Kidney (tissue), 14 donors: Measurements from ENCODE around the gene COIL. TPM values are rescaled to one million over a fixed set of nuclear protein-coding genes. Genes with fewer than 3 reads are reported as not detected.

Source experiments
- DNase-seq, 5 donors: peaks; one replicate each; pipeline ENCODE4 v3.0.0-alpha.2; 2013 to 2020
- FAIRE-seq: peaks from 2 replicates; lab custom pipeline; 2012; peaks lifted over from hg19 to GRCh38; lab: Jason Lieb, UNC
- H3K27ac ChIP-seq, 2 donors: one replicate each; pipeline ENCODE4 v1.7.0; 2013; ENCODE audit warnings: low read depth in 2 of 2, low read length in 2 of 2, inconsistent platforms in 1 of 2
- H3K27me3 ChIP-seq: one replicate; pipeline ENCODE4 v1.7.1; 2013; ENCODE audit warnings: low read length, inconsistent platforms; ENCODE audit not compliant: control insufficient read depth, insufficient read depth
- H3K36me3 ChIP-seq, 3 donors: one replicate each; pipeline versions ENCODE4 v1.7.0 to v1.7.1; 2013; ENCODE audit warnings: low read length in 3 of 3, control low read depth in 1 of 3, inconsistent platforms in 1 of 3; ENCODE audit not compliant: insufficient read depth in 3 of 3, control insufficient read depth in 2 of 3
- H3K4me1 ChIP-seq, 3 donors: one replicate each; pipeline versions ENCODE4 v1.7.0 to v1.7.1; 2013; ENCODE audit warnings: low read length in 3 of 3, inconsistent platforms in 1 of 3, low read depth in 1 of 3; ENCODE audit not compliant: control insufficient read depth in 2 of 3, insufficient read depth in 2 of 3
- H3K4me3 ChIP-seq, 3 donors: one replicate each; pipeline versions ENCODE4 v1.7.0 to v1.8.1; 2013; ENCODE audit warnings: low read length in 3 of 3, control low read depth in 1 of 3, inconsistent platforms in 1 of 3
- H3K9ac ChIP-seq, 3 donors: one replicate each; pipeline versions ENCODE4 v1.7.0 to v1.7.1; 2013; ENCODE audit warnings: low read length in 3 of 3, control low read depth in 1 of 3, inconsistent platforms in 1 of 3
- H3K9me3 ChIP-seq, 3 donors: one replicate each; pipeline versions ENCODE4 v1.7.0 to v1.7.1; 2013; ENCODE audit warnings: low read length in 3 of 3, control low read depth in 1 of 3, inconsistent platforms in 1 of 3; ENCODE audit not compliant: control insufficient read depth in 2 of 3, insufficient read depth in 1 of 3
- CTCF ChIP-seq: IDR thresholded peaks from 3 replicates; pipeline ENCODE4 v1.5.1; 2012; ENCODE audit warnings: mild to moderate bottlenecking, moderate library complexity, borderline replicate concordance; ENCODE audit not compliant: insufficient read depth; ENCODE audit errors: extremely low read depth
- intact Hi-C: fragments of 100-400 bp; cut with DNase I; formaldehyde crosslinking; loops from one replicate; pipeline ENCODE4 v1.11.1; 2022
- polyA plus RNA-seq: library from polyadenylated mRNA; stranded (reverse); fragments of 350-450 nt; fragmentation: Illumina TruSeq; extraction: RNeasy Lipid Tissue Mini Kit (QIAGEN cat#74804); gene quantifications from one replicate; pipeline ENCODE4 v1.2.3, GENCODE V29; 2014; ENCODE audit warnings: low read depth, low replicate concordance; ENCODE audit not compliant: insufficient read depth
- total RNA-seq: library from RNA; stranded (reverse); fragmentation: NEBNext Ultra II Directional; extraction: Animal tissue kit (Norgen Biotek cat#: 25700); gene quantifications from one replicate; pipeline ENCODE4 v1.2.1, GENCODE V29; 2021
- donor health status: control.
- donor health status: control.
- donor health status: control.
- donor health status: control.
- donor health status: control.
- donor health status: DM: yes; HTN: yes; CAD: no.
- donor health status: Normal renal cell carcinoma (clear cell type).

Gene COIL
- total and polyA plus RNA-seq, 2 donors from 2014 or later, result 8.6 to 14.2 TPM

GRCh38 chr17:56896217-56896967, 64.5 kb downstream of the COIL start:
- peaks cover 0 to 54% (median 38%) of the 10 kb centered on the region in 3 donors for H3K36me3 ChIP-seq
- intact Hi-C loops, result no loop called here
- H3K27ac ChIP-seq, result no peak overlapping the region
- no peaks in the 10 kb centered on the region for H3K4me1 ChIP-seq
- no peak overlapping the region for H3K9ac ChIP-seq
- FAIRE-seq (no peak), DNase-seq (no peak)
- no peak overlapping the region for H3K4me3 ChIP-seq
- H3K27me3 ChIP-seq, result no peaks in the 10 kb centered on the region
- H3K9me3 ChIP-seq, result no peaks in the 10 kb centered on the region
- no peak for TF ChIP-seq CTCF

GRCh38 chr17:56894859-56895455, 65.9 kb downstream of the COIL start:
- H3K27me3 ChIP-seq, result no peaks in the 10 kb centered on the region
- no peaks in the 10 kb centered on the region for H3K9me3 ChIP-seq
- peak in 1 of 5 donors; percentile 34 for DNase-seq
- no peak for FAIRE-seq
- no peaks in the 10 kb centered on the region for H3K4me1 ChIP-seq
- H3K9ac ChIP-seq, result no peak overlapping the region
- H3K4me3 ChIP-seq, result no peak overlapping the region
- peaks cover 0 to 55% (median 46%) of the 10 kb centered on the region in 3 donors for H3K36me3 ChIP-seq
- intact Hi-C loops, result no loop called here
- H3K27ac ChIP-seq, result no peak overlapping the region
- no peak for TF ChIP-seq CTCF

GRCh38 chr17:56893503-56893902, 67.3 kb downstream of the COIL start:
- Histone ChIP-seq H3K4me1 (no peaks in the 10 kb centered on the region), H3K9ac (no peak overlapping the region), H3K4me3 (no peak overlapping the region), H3K9me3 (no peaks in the 10 kb centered on the region), H3K36me3 (peaks cover 0 to 56% (median 46%) of the 10 kb centered on the region in 3 donors), H3K27me3 (no peaks in the 10 kb centered on the region), H3K27ac (no peak overlapping the region)
- intact Hi-C loops, result no loop called here
- peak in 2 of 5 donors; percentile 13 to 24 for DNase-seq
- no peak for FAIRE-seq
- TF ChIP-seq CTCF, result no peak
